GM18873 (cell line): Measurements from ENCODE around the gene OR51B4.
"Not testable (repeated sequence)": the region's sequence is repeated elsewhere in the genome, so short reads cannot be mapped to it uniquely, and the experiment has no call there.

Experiments
- ATAC-seq: cut with Tn5 transposase; IDR thresholded peaks from one replicate; pipeline ENCODE4 v1.9.1; 2021; ENCODE audit warnings: mild to moderate bottlenecking, moderate library complexity, moderate number of reproducible peaks; ENCODE audit not compliant: unreplicated experiment, low FRiP score

Gene OR51B4

DNA sequence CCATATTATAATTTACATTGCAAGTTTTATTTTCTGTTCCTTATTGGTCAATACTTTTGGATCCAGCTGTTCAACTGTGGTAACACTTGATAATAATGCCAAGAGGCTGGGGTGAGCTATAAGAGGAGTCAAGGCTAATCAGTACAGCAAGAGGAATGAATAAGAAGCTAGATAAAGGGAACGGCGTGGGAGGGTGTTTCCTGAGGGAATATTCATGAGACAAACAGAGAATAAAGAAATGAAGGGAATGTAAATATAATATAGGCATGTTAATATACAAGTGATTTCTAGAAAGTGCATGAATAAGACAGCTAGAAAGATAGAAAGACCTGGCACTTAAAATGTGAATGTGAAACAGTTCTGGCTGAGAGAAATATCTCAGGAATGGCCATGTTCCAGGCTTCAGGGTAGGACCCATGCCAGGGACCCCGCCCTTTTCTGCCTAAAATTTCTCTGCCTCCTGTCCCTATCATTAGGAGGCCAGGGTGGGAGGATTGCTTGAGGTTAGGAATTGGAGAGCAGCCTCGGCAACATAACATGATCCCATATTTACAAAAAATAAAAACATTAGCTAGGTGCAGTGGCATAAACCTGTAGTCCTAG lies 3.9 kb downstream of the OR51B4 start:
- no peak for ATAC-seq

DNA sequence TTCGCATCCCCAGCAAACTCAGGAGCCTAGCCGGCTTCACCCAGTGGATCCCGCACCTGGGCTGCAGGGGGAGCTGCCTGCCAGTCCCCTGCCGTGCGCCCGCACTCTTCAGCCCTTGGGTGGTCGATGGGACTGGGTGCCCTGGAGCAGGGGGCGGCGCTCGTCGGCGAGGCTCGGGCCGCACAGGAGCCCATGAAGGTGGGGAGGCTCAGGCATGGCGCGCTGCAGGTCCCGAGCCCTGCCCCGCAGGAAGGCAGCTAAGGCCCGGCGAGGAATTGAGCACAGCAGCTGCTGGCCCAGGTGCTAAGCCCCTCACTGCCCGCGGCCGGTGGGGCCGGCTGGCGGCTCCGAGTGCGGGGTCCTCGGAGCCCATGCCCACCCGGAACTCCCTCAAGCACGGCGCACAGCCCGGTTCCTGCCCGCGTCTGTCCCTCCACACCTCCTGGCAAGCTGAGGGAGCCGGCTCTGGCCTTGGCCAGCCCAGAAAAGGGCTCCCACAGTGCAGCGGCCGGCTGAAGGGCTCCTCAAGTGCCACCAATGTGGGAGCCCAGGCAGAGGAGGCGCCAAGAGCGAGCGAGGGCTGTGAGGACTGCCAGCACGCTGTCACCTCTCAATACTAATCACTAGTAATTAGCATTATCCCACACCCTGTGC lies 7.3 kb downstream of the OR51B4 start:
- ATAC-seq: not testable (repeated sequence)

GRCh38 chr11:5293028-5293427 lies 8.7 kb downstream of the OR51B4 start:
- ATAC-seq: no peak

- peak; percentile 80 for ATAC-seq
These were observed 10.4 kb downstream of the OR51B4 start for GRCh38 chr11:5291207-5291838.

DNA sequence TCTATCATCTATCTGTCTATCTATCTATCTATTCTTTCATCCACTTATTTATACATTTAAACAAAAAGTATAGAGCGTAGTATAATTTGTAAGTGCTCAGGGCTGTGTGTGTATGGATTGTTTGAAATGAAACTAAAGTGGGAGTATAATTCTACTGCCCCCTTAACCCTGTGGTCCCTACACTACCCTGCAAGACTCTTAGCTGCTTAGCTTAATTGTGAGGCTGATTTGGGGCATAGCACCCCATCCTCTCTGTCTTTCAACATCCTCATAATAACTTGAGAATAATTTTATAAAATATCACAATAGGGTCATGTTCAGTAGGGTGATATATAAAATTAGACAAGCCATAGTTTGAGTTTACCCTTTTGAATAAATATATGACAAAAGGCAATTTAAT lies 11.6 kb downstream of the OR51B4 start:
- ATAC-seq: no peak

- no peak for ATAC-seq
These were observed 12.1 kb downstream of the OR51B4 start for GRCh38 chr11:5289696-5290095.

DNA sequence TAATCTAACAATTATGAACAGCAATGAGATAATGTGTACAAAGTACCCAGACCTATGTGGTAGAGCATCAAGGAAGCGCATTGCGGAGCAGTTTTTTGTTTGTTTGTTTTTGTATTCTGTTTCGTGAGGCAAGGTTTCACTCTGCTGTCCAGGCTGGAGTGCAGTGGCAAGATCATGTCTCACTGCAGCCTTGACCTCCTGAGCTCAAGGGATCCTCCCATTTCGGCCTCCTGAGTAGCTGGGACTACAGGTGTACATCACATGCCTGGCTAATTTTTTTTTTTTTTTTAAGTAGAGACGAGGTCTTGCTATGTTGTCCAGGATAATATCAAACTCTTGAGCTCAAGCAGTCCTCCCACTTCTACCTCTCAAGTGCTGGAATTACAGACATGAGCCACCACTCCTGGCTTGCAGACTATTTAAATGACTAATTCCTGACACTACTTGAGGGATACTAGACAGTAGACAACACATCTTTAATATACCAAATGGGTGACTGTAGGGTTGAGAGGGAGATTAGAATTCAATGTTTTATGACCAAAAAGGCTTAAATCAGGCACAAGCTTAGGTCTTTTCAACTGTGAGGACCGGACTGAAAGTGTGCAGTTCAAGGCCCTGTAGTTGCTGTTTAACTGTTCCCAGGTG lies 12.7 kb downstream of the OR51B4 start:
- ATAC-seq: no peak

GRCh38 chr11:5288108-5288905 lies 13.4 kb downstream of the OR51B4 start:
- ATAC-seq: no peak

GRCh38 chr11:5286901-5287300 lies 14.8 kb downstream of the OR51B4 start:
- no peak for ATAC-seq

- ATAC-seq: no peak
These were observed 15.4 kb downstream of the OR51B4 start for GRCh38 chr11:5286351-5286750.

DNA sequence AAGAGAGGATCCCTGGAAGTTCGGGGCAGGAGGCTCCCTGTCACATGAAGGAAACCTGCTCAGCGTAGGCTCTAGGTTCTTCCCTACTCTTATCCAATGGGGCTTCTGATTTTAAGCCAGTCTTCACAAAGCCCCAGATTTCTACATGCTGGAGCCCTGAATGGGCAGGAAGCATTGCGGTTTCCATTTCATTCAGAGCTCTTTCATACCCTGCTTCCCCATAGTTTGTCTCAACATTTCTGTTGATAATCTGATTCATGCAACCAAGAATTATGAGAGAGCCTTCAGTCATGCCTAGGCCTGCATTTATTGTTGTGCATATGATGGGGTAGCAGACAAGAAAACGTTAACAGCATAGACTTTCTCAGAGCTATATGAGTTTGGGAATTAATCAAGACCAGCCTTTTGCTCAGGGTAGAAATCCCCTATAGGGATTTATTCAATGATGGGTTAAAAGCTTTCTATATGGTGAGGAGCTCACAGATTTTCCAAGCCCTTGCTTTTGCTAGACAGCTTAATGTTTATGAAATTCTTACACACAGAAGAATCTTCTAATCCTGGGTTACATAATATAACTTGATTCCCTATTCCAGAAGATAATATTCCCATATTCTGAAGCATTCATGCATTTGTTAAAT lies 15.9 kb downstream of the OR51B4 start:
- no peak for ATAC-seq

- ATAC-seq: no peak
These were observed 17.1 kb downstream of the OR51B4 start for GRCh38 chr11:5284637-5285036.

DNA sequence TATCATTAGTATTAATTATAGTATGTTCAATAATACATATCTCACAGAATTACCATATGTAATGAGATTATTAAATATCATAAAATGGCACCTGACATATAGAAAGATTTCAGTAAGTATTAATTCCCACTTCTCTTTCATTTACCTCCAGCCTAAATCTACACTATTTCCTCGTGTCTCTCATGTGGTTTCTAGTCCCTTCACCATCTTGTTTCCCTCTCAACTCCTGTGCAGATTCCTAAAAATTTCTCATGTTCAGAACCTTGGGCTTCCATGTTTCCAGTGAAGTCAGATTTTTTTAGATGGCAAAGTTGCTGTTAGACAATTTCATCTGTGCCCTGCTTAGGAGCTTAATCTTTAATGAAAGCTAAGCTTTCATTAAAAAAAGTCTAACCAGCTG lies 17.9 kb downstream of the OR51B4 start:
- ATAC-seq: no peak

- ATAC-seq: no peak
These were observed 18.7 kb downstream of the OR51B4 start for GRCh38 chr11:5283086-5283485.

GRCh38 chr11:5282628-5283027 lies 19.1 kb downstream of the OR51B4 start:
- ATAC-seq: no peak

DNA sequence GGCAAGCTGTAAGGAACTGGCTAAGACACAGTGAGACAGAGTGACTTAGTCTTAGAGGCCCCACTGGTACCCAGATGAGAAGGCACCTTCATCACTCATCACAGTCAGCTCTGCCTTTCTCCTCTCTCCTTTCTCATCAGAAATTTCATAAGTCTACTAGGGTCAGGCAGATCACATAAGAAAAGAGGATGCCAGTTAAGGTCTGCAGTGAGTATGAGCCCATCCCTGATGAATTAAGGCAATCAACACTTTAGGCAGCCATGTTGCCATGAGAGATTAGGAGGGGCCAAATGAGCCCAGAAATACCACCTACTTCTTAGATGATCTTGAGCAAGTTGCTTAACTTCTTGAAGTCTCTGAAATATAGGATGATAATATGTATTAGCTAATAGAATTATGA lies 20.1 kb downstream of the OR51B4 start:
- ATAC-seq: no peak

- ATAC-seq: peak; percentile 86
These were observed 21.1 kb downstream of the OR51B4 start for GRCh38 chr11:5280582-5281102.

DNA sequence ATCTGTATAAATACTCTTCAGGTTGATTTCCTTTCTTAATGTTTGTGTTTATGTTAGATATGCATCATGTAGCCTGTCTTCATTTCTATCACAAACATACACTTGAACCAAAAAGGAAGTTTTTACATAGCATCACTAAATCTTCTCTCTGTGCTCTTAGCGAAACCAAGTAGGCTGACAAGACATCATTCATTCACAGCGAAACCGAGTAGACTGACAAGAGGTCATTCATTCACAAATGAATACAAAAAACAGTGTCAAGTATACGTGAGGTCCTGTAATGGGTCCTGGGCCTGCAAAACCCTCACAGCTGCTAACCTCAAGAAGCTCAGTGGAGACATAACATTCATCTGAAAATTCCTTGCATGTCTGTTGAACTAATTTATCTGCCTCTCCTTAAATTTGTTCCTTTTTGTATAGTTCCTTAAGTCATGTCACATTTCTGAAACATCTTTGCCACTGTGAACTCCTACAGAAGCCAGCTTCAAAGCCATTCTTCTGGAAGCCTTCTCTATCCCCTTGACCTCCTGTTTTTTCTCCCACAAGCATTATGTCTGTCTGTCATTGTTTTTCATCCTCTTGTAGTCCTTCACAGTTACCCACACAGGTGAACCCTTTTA lies 22.2 kb downstream of the OR51B4 start:
- ATAC-seq: no peak

GRCh38 chr11:5277807-5278382 lies 23.9 kb downstream of the OR51B4 start:
- ATAC-seq: peak; percentile 53
